AG20443 (cell line): ENCODE data around the gene GTSF1L.

Experiments used
- DNase-seq: peaks from one replicate; pipeline ENCODE4 v3.0.0; 2012; ENCODE audit warnings: low spot score, mixed read lengths

The GTSF1L gene

DNA sequence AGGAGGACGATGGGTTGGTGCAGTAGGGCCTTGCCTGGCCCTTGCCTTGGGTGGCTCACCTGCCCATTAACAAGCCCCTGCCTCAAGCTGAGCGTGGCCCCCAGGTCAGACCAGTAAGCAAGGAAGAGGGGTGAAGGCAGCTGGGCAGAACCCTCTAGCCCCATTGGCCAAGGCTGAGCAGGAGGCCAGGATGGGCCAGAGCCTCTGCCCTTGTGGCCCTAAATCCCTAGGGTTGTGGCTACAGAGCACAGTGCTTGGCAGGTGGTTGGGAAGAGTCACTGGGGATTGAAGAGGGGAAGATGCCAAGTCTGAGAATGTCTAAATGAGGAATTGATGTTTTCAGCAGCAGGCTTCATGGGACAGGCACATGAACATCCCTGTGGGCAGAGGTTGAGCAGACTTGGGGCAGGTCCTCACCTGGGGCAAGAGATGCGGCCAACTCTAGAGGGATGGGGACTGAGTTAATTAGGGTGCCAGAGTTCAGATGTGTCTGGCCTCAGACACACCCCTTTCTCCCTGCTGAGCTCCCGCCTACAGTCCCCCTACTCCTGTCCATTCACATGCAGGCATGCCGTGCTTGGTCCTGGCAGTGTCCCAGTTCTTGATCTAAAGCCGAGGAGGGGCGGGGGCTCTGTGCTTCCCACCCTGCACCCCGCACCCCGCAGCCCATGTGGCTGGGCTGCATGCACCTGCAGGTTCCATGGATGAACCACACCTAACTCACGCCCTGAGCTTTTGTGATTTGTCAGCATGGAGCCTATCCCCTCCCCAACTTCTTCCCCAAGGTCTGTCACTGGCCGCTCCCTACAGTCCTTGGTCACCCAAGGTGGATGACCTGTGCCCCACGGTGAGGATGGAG, 9.8 kb downstream of the GTSF1L start:
- no peak for DNase-seq

DNA sequence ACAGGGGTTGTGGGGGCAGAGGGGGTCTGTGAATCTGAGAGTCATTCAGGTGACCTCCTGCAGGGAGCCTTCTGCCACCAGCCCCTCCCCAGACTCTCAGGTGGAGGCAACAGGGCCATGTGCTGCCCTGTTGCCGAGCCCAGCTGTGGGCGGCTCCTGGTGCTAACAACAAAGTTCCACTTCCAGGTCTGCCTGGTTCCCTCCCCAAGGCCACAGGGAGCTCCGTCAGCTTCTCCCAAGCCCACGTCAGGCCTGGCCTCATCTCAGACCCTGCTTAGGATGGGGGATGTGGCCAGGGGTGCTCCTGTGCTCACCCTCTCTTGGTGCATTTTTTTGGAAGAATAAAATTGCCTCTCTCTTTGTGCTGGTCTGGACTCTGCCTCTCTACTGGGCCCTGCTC, 10.7 kb downstream of the GTSF1L start:
- no peak for DNase-seq

DNA sequence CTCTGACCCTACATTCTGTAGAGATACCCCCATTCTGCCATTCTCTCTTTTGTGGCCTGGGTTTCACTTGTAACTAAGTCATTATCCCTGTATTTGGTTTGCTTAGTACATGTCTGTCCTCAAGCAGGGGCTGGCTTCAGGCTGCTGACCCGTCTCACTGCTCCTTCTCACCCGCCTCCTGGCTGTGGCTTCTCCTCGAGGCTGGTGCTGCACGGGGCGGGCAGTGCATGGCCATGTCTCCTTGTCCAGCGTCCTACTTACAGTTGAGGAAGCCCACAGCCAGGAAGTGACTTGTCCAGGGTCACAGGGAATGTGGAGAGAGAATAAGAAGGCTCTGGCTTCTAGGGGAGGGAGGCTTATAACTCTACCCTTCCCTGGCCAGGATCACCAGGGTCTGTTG, 11.3 kb downstream of the GTSF1L start:
- no peak for DNase-seq

GRCh38 chr20:43715044-43715443, 11.8 kb downstream of the GTSF1L start:
- DNase-seq, result no peak

- DNase-seq, result no peak
Measured at GRCh38 chr20:43711098-43711654, 15.6 kb downstream of the GTSF1L start.

GRCh38 chr20:43710370-43711044, 16.3 kb downstream of the GTSF1L start:
- DNase-seq, result no peak

DNA sequence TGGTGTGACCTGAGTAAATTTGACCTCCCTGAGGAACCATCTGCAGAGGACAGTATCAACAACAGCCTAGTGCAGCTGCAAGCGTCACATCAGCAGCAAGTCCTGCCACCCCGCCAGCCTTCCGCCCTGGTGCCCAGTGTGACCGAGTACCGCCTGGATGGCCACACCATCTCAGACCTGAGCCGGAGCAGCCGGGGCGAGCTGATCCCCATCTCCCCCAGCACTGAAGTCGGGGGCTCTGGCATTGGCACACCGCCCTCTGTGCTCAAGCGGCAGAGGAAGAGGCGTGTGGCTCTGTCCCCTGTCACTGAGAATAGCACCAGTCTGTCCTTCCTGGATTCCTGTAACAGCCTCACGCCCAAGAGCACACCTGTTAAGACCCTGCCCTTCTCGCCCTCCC, 24.3 kb downstream of the GTSF1L start:
- no peak for DNase-seq

GRCh38 chr20:43700627-43701026, 26.2 kb downstream of the GTSF1L start:
- no peak for DNase-seq

DNA sequence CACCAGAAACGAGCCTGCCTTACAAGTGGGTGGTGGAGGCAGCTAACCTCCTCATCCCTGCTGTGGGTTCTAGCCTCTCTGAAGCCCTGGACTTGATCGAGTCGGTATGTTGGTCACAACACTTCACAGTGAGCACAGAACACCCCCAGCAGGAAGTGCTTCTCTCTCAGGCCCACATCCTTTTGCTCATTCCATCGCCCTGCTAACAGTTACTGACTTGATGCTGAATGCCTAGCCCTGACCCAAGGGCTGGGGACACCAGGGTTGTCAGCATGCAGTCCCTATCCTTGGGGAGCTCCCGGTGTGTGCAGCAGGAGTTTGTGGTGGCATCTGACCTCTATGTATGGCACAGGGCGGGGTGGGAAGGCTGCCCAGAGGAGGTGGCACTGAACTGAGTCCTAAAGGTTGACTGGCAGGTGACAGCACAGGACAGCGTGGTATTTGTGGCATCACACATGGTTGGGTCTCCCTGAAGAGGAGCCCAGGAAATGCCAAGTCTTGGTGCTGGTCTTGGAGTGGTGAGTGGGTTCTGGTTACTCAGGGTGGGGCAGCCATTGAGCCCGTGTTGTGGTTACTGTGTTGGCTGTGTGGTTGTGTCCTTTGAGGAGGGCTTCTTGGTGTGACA, 26.7 kb downstream of the GTSF1L start:
- no peak for DNase-seq

DNA sequence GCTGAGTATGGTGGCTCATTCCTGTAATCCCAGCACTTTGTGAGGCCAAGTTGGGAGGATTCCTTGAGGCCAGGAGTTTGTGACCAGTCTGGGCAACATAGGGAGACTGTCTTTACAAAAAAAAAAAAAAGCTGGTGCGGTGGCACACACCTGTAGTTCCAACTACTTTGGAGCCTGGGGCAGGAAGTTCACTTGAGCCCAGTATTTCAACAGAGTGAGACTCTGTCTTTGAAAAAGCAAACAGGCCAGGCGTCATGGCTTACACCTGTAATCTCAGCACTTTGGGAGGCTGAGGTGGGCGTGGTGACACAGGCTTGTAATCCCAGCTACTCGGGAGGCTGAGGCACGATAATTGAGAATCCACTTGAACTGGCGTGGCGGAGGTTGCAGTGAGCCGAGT, 31.2 kb downstream of the GTSF1L start:
- no peak for DNase-seq

GRCh38 chr20:43694763-43695162, 32.0 kb downstream of the GTSF1L start:
- DNase-seq, result no peak

- DNase-seq, result peak; percentile 80
Measured at GRCh38 chr20:43691928-43692524, 34.8 kb downstream of the GTSF1L start.

- DNase-seq, result no peak
Measured at GRCh38 chr20:43690943-43691598, 35.7 kb downstream of the GTSF1L start.

GRCh38 chr20:43689165-43689564, 37.6 kb downstream of the GTSF1L start:
- no peak for DNase-seq

DNA sequence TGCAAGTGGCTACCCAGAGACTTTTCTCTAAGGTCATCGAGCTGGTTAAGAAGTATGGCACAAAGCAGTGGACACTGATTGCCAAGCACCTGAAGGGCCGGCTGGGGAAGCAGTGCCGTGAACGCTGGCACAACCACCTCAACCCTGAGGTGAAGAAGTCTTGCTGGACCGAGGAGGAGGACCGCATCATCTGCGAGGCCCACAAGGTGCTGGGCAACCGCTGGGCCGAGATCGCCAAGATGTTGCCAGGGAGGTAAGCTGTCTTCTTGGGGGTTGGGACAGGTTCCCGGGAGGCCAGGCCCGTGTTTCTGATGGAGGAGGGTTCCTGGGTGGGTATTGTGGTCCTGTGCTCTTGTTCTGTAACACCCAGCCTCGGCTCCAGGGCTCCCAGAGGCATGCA, 40.0 kb downstream of the GTSF1L start:
- DNase-seq, result no peak

DNA sequence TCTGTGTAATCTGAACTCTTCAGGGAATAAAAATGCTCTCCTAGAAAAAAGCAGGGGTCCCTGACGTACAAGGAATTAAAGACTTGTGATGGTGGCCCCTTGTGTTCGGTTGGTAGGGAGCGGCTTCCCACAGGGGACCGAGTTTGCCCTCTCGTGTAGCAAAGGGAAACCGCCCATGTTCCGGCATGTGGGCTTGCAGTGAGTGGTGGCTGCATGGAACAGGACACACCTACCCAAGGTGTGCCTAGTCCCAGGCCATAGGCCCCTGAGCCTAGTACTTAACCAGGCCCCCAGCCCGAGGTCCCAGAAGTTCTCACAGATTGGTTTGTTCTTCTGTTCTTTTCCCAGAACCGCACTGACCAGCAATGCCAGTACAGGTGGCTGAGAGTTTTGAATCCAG, 44.4 kb downstream of the GTSF1L start:
- DNase-seq, result no peak

GRCh38 chr20:43681991-43682410, 44.8 kb downstream of the GTSF1L start:
- DNase-seq, result no peak

DNA sequence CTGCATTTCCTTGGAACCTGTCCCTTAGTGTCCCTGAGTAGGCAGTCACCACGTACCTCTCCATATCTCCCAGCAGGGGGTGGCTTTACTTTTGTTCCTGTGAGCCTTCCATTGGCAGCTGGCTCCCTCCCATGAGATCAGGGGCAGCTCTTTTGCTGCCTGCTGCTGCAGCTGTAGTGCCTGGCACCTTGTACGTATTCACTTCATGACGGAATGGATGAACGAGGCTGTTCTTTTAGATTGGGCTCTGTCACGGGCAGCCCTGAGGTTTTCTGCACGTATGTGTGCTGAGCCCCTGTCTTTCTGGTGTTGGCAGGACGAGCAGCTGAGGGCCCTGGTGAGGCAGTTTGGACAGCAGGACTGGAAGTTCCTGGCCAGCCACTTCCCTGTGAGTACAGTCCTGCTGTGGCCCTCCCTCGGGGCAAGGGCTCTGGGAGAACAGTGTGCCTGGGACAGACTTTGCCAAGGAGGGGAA, 45.3 kb downstream of the GTSF1L start:
- no peak for DNase-seq

DNA sequence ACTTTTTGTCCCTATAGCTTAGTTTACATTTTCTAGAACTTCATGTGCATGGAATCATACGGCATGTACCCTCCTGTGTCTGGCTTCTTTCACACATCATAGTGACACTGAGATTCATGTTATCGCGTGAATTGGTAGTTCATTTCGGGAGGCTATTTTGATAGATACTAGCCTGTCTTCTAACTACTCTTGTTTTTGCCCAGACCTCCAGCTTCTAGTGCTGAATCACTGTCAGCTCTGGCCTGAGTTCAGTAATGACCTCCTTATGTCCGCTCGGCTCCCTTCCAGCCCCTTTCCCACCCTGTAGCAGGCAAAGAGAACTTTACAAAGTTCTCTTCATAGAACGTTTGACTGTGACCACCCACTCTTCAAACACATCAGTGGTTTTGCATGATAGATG, 45.8 kb downstream of the GTSF1L start:
- DNase-seq, result peak; percentile 56

DNA sequence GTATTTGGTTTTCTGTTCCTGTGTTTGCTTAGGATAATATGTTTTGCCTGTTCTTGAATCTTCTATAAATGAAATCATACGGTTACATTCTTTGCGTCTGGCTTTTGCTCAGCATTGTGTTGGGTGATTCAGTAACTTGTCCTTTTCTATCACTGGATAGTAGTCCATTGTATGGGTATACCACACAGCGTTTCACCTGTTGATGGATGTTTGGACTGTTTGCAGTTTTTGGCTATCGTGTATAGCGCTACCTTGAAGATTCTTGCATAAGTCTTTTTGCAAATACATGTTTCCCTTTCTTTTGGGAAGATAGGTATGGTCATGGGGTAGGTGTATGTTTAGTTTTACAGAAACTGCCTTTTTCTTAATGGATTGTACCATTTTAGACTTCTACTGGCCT, 50.4 kb downstream of the GTSF1L start:
- DNase-seq, result no peak
